ENCODE data around the gene NDUFA6.
"Not testable (repeated sequence)": the region's sequence is repeated elsewhere in the genome, so short reads cannot be mapped to it uniquely, and the experiment has no call there.

NDUFA6 gene

DNA sequence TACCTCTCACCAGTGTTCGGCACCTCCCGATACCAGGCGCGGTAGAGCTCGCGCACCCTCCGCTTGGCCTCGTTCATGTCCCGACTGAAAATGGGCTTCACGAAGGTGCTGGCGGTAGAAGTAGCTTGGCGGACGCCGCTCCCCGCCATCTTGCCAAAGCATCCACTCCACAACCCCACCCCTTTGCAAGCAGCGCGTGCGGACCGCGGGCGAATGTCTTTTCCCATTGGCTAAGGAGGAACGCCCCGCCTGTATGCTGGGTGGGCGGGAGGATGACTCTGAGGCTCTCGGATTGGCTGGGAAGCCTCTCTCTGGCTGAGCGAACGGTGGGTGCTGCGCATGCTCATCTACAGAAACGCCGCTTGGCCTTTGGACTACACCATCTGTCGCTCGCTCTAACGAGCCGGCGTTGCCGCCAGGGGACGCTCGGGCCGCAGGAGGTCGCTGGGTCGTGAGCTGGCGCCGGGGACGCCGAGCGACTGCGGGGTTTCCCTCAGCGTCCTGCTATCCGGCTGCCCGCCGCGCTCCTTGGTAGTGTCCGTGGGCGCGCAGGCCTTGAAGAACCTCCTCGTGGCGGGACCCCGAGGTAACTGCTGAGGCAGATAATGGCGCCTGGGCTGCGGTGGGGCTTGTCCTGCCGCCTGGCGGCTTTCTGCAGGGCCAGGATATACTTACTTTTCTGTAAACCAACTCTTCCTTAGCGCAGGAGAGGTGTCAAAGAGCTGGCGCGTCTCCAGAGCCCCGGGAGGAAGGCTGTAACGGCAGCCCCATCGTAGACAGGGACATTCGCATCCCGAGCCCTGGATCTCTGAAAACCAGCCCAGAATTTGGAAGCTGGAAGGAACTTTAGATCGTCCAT is at the start of gene NDUFA6:
Gene NDUFA6, minus strand, starts transcription at position 177 of the 859 bp plus-strand sequence. Its CDS starts 28 bp downstream, at position 149.
- DNase-seq, result peak; percentile 90

GRCh38 chr22:42140153-42140552 is 49.6 kb upstream of the NDUFA6 start:
- DNase-seq, result not testable (repeated sequence)

DNA sequence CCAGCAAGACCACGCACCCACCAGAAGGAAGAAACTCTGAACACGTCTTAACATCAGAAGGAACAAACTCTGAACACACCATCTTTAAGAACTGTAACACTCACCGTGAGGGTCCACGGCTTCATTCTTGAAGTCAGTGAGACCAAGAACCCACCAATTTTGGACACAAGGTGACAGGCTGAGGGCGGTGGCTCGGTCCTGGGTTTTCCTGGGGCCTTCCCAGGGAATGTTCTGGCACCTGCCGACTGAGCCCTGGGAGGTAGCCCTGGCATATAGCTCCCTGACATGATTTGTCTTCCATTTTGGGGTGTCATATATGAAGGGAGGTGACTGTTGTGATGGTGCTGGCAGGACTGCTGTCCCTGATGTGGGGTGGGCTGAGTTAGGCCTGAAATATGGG is 48.9 kb upstream of the NDUFA6 start:
- DNase-seq, result not testable (repeated sequence)

- DNase-seq, result no peak
Observed at GRCh38 chr22:42138972-42139371, 48.4 kb upstream of the NDUFA6 start.

DNA sequence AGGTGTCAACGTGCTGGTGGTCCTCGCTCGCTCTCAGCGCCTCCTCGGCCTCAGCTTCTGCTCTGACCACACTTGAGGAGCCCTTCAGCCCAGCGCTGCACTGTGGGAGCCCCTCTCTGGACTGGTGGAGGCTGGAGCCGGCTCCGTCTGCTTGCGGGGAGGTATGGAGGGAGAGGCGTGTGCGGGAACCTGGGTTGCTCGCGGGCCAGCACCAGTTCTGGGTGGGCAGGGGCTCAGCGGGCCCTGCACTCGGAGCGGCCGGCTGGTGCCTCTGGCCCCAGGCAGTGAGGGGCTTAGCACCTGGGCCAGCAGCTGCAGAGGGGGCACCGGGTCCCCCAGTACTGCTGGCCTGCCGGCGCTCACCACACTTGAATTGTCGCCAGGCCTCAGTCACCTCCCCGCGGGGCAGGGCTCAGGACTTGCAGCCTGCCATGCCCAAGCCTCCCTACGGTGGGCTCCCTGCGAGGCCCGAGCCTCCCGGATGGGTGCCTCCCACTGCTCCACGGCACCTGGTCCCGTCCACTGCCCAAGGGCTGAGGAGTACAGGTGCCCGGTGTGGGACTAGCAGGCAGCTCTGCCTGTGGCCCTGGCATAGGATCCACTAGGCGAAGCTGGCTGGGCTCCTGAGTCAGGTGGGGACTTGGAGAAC is 47.7 kb upstream of the NDUFA6 start:
- DNase-seq, result no peak

DNA sequence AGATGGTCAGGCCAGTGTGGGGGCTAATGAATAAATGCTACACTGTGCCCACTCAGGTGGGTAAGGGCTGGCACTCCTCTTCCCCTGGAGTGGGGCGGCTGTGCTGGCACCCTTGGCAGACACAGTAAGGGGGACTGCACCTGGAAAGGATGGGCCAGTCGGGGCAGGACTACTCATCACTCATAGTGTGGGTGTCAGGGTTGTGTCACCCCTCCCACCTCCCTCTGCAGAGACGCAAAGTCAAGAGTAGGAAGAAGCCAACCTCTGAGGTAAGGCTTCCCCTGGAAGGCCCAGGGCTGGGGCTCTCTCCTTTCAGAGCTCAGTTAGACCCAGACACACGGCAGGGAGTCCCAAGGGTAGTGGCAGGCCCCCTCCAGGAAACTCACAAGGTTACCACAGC is 45.1 kb upstream of the NDUFA6 start:
- not testable (repeated sequence) for DNase-seq

DNA sequence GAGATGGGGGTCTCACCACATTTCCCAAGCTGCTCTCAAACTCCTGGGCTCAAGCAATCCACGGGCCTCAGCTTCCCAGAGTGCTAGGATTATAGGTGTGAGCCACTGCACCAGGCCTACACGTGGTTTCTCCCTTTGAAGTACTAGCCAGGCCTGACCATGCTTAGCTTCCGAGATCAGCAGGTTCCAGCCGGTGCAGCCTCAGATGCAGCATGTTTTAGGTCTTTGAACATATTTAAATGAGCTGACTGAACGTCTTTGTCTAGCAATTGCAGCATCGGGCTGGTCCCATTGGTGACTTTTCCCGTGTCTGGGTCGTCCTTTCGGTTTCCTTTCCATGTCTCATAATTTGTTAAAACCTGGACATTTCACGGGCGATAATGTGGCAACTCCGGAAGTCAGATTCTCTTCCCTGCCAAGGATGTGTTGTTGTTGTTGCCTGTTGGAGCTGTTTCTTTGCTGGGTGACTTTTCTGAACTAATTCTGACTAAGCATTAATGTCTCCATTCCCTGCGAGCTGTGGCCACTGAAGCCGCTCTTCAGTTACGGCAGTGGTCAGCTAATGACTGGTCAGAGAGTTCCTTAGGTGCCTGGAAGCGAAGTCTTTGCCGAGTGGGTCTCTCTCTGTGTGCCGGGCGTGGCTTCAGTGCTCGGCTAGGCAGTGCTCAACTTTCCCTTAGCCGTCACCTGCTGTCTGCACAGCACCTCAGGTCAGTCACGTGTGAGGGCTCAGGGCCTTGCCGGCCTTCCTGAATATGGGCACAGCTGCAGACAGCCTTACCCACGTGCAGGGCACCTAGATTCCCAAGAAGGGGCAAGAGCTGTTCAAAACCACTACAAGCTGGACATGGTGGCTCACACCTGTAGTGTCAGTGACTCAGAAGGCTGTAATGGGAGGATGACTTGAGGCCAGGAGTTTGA is 43.8 kb upstream of the NDUFA6 start:
- DNase-seq, result no peak

DNA sequence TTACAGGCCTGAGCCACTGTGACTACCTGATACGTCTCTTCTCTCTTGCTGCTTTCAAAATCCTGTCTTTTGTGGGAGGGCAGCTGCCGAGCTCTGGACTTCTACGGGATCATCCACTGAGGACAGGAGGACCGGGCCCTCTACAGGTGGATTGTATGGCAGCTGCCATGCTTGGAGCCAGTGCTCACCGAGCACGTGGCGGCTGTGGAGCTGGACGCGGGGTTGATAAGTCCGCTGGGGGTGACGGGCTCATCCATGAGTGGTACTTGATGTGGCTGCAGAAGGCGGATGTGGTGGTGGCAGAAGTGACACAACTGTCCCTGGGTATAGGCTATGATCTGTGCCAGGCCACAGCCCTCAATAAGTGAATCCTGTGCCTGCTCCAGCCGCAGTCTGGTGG is 41.9 kb upstream of the NDUFA6 start:
- DNase-seq, result no peak

- no peak for DNase-seq
Observed at GRCh38 chr22:42131562-42131961, 41.0 kb upstream of the NDUFA6 start.

DNA sequence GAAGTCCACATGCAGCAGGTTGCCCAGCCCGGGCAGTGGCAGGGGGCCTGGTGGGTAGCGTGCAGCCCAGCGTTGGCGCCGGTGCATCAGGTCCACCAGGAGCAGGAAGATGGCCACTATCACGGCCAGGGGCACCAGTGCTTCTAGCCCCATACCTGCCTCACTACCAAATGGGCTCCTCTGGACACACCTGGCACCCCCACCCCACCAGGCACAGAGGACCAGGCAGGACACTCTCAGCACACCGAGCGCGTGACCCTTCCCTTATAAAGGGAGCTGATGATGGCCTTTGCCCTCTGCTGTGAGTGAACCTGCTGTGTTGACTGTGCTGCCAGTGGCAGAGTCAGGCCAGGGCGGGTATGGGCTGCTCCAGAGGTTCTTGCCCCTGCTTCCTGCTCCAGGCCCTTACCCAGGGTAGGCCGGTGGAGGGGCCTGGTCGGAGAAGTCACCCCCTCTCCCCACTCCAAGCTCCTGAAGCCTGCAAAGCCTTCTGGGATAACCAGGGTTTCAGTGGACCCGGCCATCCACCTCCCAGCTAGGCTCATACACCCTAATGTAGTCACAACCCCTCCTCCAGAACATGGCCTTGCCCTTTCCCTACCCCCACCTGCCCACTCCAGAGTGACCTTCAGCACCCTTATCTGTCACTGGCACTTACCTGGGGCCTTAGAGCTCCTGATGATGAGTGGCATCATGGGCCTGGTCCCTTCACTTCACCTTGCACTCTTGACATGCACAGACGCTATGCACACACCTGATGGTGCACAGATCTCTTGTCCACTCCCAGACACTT is 40.3 kb upstream of the NDUFA6 start, which contains the start of gene CYP2D6:
Gene CYP2D6, minus strand, starts transcription at position 172 of the 793 bp plus-strand sequence. Its CDS starts 19 bp downstream, at position 153.
- DNase-seq, result not testable (repeated sequence)

GRCh38 chr22:42130182-42130581 is 39.6 kb upstream of the NDUFA6 start:
- not testable (repeated sequence) for DNase-seq

DNA sequence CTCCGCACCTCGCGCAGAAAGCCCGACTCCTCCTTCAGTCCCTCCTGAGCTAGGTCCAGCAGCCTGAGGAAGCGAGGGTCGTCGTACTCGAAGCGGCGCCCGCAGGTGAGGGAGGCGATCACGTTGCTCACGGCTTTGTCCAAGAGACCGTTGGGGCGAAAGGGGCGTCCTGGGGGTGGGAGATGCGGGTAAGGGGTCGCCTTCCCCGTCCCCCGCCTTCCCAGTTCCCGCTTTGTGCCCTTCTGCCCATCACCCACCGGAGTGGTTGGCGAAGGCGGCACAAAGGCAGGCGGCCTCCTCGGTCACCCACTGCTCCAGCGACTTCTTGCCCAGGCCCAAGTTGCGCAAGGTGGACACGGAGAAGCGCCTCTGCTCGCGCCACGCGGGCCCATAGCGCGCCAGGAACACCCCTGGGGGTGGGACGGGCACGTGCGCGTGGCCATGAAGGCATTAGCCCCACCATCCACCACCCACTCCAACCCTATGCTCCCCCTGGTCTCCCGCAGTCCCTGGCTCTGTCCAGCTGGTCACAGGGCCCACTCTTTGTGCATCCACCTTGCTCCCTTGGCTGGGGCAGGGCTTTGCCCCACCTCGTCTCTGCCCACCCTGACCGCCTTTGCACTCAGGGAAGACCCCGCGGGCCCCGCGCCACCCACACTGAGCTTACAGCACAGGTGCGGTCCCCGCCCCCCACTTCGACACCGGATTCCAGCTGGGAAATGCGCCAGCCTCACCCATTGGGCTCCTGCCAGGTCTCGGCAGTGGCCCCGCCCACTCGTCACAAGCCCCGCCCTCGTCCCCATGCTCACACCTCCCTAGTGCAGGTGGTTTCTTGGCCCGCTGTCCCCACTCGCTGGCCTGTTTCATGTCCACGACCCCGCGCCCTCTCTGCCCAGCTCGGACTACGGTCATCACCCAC is 38.5 kb upstream of the NDUFA6 start:
- not testable (repeated sequence) for DNase-seq

DNA sequence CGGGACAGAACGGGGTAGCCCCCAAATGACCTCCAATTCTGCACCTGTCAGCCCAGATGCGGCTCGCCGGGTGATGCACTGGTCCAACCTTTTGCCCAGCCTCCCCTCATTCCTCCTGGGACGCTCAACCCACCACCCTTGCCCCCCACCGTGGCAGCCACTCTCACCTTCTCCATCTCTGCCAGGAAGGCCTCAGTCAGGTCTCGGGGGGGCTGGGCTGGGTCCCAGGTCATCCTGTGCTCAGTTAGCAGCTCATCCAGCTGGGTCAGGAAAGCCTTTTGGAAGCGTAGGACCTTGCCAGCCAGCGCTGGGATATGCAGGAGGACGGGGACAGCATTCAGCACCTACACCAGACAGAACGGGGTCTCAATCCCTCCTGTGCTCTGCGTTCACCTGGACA is 37.4 kb upstream of the NDUFA6 start:
- not testable (repeated sequence) for DNase-seq

GRCh38 chr22:42127606-42128005 is 37.0 kb upstream of the NDUFA6 start:
- DNase-seq, result no peak

DNA sequence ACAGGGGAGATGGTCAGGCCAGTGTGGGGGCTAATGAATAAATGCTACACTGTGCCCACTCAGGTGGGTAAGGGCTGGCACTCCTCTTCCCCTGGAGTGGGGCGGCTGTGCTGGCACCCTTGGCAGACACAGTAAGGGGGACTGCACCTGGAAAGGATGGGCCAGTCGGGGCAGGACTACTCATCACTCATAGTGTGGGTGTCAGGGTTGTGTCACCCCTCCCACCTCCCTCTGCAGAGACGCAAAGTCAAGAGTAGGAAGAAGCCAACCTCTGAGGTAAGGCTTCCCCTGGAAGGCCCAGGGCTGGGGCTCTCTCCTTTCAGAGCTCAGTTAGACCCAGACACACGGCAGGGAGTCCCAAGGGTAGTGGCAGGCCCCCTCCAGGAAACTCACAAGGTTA is 33.0 kb upstream of the NDUFA6 start:
- DNase-seq, result not testable (repeated sequence)

DNA sequence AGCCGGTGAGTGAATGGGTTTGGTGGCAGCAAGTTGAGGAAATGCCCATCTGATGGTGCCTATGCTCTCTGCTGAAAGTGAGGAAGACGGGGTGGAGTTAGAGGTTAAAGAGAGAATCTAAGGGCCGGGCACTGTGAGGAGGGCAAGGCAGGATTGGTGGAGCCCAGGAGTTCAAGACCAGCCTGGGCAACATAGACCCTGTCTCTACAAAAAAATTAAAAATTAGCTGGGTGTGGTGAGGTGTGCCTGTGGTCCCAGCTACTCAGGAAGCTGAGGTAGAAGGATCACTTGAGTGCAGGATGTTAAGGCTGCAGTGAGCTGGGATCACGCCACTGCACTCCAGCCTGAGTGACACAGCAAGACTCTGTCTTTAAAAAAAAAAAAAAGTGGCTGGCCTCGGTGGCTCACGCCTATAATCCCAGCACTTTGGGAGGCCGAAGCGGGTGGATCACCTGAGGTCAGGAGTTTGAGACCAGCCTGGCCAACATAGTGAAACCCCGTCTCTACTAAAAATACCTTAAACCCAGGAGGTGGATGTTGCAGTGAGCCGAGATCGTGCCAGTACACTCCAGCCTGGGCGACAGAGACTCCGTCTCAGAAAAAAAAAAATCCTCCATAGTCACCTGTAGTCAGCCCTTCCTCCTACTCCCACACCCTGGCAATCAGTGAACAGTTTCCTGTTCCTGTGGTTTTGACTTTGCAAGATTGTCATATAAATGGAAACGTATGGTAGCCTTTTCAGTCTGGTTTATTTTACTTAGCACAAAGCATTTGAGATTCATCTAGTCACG is 29.9 kb upstream of the NDUFA6 start:
- not testable (repeated sequence) for DNase-seq

GRCh38 chr22:42116848-42117424 is 26.4 kb upstream of the NDUFA6 start:
- DNase-seq, result no peak

DNA sequence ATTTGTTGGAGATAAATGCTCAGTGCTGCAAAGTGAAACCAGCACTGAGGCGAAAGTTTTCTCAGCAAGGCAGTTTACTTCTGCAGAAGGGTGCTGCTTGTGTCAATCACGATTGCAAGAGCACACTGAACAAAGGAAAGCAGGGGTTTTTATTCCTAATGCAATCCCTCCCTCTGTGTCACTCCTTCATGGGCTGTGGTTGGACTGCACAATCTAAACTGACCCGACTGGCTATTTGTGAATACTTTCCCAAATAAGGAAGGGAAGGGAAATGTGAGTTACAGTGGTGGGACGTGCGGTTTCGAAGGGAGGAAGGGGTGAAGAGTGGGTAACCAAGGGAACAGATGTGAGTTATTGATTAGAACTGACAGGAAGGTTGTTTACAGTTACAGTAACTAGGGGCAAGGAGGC is 24.9 kb upstream of the NDUFA6 start:
- DNase-seq, result not testable (repeated sequence)

DNA sequence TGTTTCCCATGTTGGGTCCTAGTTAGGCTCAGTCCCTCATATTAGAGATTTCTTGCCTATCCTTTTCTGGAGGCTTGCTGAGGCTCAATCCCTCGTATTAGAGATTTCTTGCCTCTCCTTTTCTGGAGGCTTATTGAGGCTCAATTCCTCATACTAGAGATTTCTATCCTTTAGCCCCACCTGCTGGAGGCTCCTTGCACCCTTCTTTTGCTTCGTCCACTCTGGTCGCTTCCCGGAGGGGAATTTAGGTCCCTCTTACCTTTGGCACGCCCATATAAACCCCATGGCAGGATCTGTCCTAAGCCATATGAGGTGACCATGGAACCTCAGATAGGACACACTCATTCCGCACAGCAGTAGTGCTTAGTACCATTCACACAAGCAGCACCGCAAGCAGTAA is 24.1 kb upstream of the NDUFA6 start:
- no peak for DNase-seq

DNA sequence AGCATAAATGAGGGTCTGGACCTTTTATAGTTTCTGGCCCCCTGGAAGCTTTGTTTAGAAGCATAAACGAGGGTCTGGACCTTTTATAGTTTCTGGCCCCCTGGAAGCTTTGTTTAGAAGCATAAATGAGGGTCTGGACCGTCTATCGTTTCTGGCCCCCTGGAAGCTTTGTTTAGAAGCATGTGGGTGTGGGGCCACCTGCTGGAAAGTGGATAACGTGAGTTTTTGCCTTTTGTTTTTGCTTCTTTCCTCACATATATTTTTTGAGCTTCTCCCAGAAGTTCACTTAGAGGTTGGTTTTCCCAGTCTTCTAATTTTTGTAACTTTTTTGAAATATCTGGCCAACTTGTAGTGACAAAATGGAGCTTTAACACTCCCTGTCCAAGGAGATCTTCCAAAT is 22.2 kb upstream of the NDUFA6 start:
- DNase-seq, result not testable (repeated sequence)

All from NCI-H2081 treated with DMSO at 0.1 percent for 48 hours (cell line).